GM19099 (cell line): ENCODE measurements around the gene KNG1.

Source experiments
- POLR2A ChIP-seq: IDR thresholded peaks from 3 replicates; pipeline ENCODE4 v1.6.1; 2011; ENCODE audit warnings: low read depth; ENCODE audit not compliant: insufficient read length; ENCODE audit errors: extremely low read depth

Gene KNG1

GRCh38 chr3:186717039-186717457 is at the start of gene KNG1:
TSS of gene KNG1 (plus strand) at chr3:186717359. CDS start at chr3:186717543, 184 bp downstream.
- no peak for TF ChIP-seq POLR2A

GRCh38 chr3:186668426-186668825 is 48.7 kb upstream of the KNG1 start:
- no peak for TF ChIP-seq POLR2A

GRCh38 chr3:186669378-186670084 is 47.6 kb upstream of the KNG1 start:
- TF ChIP-seq POLR2A: no peak

- TF ChIP-seq POLR2A: no peak
These were observed 47.0 kb upstream of the KNG1 start for GRCh38 chr3:186670155-186670554.

GRCh38 chr3:186671051-186671450 is 46.1 kb upstream of the KNG1 start:
- TF ChIP-seq POLR2A: no peak

GRCh38 chr3:186678604-186679003 is 38.6 kb upstream of the KNG1 start:
- no peak for TF ChIP-seq POLR2A

GRCh38 chr3:186679151-186679550 is 38.0 kb upstream of the KNG1 start:
- no peak for TF ChIP-seq POLR2A

GRCh38 chr3:186680869-186681268 is 36.3 kb upstream of the KNG1 start:
- no peak for TF ChIP-seq POLR2A

GRCh38 chr3:186682812-186683211 is 34.3 kb upstream of the KNG1 start:
- no peak for TF ChIP-seq POLR2A

- TF ChIP-seq POLR2A: no peak
These were observed 33.2 kb upstream of the KNG1 start for GRCh38 chr3:186683979-186684378.

GRCh38 chr3:186687120-186687651 is 30.0 kb upstream of the KNG1 start:
- TF ChIP-seq POLR2A: no peak

- TF ChIP-seq POLR2A: no peak
These were observed 25.5 kb upstream of the KNG1 start for GRCh38 chr3:186691676-186692075.

- TF ChIP-seq POLR2A: no peak
These were observed 23.3 kb upstream of the KNG1 start for GRCh38 chr3:186693843-186694242.

- TF ChIP-seq POLR2A: no peak
These were observed 22.7 kb upstream of the KNG1 start for GRCh38 chr3:186694288-186695032.

GRCh38 chr3:186696522-186696921 is 20.6 kb upstream of the KNG1 start:
- TF ChIP-seq POLR2A: no peak

GRCh38 chr3:186697510-186697909 is 19.6 kb upstream of the KNG1 start:
- TF ChIP-seq POLR2A: no peak
